Measurements from ENCODE around the gene C16orf87. TPM values are rescaled to one million over a fixed set of nuclear protein-coding genes. Genes with fewer than 3 reads are reported as not detected.

C16orf87 gene
- total RNA-seq, 1 donor from 2014 or later: 17.7 TPM

DNA sequence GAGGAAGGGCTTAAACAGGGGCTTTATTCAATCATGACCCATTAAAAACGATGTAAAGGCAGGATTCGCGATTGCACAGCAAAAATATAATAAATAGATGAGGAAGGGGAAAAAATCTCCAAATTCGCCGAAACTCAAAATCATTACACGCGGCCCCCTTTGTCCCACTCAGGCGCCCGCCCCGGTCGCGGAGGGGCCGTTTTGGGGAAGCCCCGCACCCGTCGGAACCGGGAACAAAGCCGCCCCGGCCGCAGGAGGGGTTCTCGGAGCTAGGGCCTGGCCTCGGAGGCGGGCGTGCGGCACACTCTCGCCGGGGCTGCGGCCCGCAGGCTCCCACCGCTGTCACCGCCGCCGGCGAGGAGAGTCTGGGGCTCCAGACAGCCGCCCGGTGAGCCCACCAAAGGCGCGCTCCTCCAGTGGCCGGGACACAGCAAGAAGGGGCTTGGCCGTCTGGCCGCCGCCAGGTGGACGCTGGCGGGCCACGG lies 521 bp downstream of the C16orf87 start:
- Mint-ChIP-seq H3K27me3 (ENCODE audit: low read depth) (no peaks in the 10 kb centered on the region), H3K36me3 (ENCODE audit: low read depth) (no peaks in the 10 kb centered on the region), H3K4me3 (ENCODE audit: unreplicated experiment) (peak overlapping the region; percentile 93), H3K4me1 (ENCODE audit: low read depth) (peaks cover 29% of the 10 kb centered on the region), H3K27ac (ENCODE audit: unreplicated experiment) (peak overlapping the region; percentile 96), H3K9me3 (ENCODE audit: low read depth) (no peaks in the 10 kb centered on the region)
- DNase-seq (ENCODE audit: low spot score): no peak
- TF ChIP-seq, protein P1, sequence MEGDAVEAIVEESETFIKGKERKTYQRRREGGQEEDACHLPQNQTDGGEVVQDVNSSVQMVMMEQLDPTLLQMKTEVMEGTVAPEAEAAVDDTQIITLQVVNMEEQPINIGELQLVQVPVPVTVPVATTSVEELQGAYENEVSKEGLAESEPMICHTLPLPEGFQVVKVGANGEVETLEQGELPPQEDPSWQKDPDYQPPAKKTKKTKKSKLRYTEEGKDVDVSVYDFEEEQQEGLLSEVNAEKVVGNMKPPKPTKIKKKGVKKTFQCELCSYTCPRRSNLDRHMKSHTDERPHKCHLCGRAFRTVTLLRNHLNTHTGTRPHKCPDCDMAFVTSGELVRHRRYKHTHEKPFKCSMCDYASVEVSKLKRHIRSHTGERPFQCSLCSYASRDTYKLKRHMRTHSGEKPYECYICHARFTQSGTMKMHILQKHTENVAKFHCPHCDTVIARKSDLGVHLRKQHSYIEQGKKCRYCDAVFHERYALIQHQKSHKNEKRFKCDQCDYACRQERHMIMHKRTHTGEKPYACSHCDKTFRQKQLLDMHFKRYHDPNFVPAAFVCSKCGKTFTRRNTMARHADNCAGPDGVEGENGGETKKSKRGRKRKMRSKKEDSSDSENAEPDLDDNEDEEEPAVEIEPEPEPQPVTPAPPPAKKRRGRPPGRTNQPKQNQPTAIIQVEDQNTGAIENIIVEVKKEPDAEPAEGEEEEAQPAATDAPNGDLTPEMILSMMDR (IDR thresholded peaks at IDR 0.05): peak; percentile 41

DNA sequence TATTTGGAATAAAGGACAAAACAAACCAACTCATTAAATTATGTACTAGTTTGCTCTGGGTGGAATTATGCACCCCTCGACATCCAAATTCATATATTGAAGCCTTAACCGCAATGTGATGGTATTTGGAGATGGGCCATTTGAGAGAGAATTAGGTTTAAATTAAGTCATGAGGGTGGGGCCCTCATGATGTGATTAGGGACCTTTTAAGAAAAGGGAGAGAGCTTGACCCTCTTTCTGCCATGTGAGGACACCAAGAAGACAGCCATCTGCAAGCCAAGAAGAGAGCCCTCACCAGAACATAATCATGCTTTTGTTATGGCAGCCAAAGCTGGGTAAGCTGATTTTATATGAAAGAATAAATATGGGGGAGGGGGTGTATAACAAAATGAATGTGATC lies 2.0 kb downstream of the C16orf87 start:
- Mint-ChIP-seq H3K27ac (ENCODE audit: unreplicated experiment) (peak overlapping the region; percentile 96), H3K27me3 (ENCODE audit: low read depth) (no peaks in the 10 kb centered on the region), H3K36me3 (ENCODE audit: low read depth) (no peaks in the 10 kb centered on the region), H3K9me3 (ENCODE audit: low read depth) (no peaks in the 10 kb centered on the region), H3K4me3 (ENCODE audit: unreplicated experiment) (peak overlapping the region; percentile 93), H3K4me1 (ENCODE audit: low read depth) (peaks cover 33% of the 10 kb centered on the region)
- TF ChIP-seq, protein P1 (IDR thresholded peaks at IDR 0.05): no peak
- no peak for DNase-seq (ENCODE audit: low spot score)

DNA sequence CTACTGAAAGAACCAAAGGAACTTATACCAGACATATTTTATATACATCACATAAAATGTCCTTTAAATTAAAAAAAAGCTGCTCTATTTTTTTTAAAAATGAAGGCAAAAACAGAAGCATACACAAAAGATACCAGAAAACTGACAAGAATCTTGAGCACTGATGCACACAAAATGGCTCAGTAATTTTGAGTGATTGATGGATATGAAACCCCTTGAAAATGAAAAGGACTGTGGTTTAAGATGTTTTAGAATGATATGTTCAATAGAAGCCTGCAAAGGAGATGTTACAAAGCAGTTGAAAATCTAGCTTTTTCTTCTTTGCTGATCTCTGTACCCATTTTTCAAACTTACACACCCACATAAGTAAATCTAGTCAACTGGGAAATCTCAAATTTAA lies 2.7 kb downstream of the C16orf87 start:
- H3K27ac Mint-ChIP-seq (ENCODE audit: unreplicated experiment): peak overlapping the region; percentile 17
- peaks cover 2% of the 10 kb centered on the region for H3K36me3 Mint-ChIP-seq (ENCODE audit: low read depth)
- no peak for DNase-seq (ENCODE audit: low spot score)
- TF ChIP-seq, protein P1 (IDR thresholded peaks at IDR 0.05): no peak
- no peaks in the 10 kb centered on the region for H3K27me3 Mint-ChIP-seq (ENCODE audit: low read depth)
- H3K4me1 Mint-ChIP-seq (ENCODE audit: low read depth): peaks cover 33% of the 10 kb centered on the region
- no peaks in the 10 kb centered on the region for H3K9me3 Mint-ChIP-seq (ENCODE audit: low read depth)
- no peak overlapping the region for H3K4me3 Mint-ChIP-seq (ENCODE audit: unreplicated experiment)

DNA sequence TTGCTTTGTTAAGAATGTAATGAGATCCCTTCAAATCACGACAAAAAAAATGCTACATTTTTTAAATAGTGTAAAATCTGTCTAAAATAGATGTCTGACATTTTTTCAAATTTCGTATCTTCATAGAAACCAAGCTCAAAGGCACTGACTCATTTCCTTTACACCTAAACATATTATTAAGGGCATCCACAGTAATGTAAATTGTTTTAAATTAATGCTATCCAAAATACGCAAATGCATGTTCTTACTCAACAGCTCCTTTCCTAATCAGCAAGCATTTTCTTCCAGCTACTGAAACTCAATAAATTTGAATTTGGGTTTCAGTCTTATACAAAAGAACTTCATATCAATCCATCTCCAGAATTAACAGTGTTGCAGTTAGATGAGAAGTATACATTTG lies 4.3 kb downstream of the C16orf87 start:
- Mint-ChIP-seq H3K4me3 (ENCODE audit: unreplicated experiment) (no peak overlapping the region), H3K4me1 (ENCODE audit: low read depth) (peaks cover 33% of the 10 kb centered on the region), H3K27me3 (ENCODE audit: low read depth) (no peaks in the 10 kb centered on the region), H3K9me3 (ENCODE audit: low read depth) (no peaks in the 10 kb centered on the region), H3K36me3 (ENCODE audit: low read depth) (peaks cover 2% of the 10 kb centered on the region), H3K27ac (ENCODE audit: unreplicated experiment) (no peak overlapping the region)
- TF ChIP-seq, protein P1 (IDR thresholded peaks at IDR 0.05): no peak
- no peak for DNase-seq (ENCODE audit: low spot score)

DNA sequence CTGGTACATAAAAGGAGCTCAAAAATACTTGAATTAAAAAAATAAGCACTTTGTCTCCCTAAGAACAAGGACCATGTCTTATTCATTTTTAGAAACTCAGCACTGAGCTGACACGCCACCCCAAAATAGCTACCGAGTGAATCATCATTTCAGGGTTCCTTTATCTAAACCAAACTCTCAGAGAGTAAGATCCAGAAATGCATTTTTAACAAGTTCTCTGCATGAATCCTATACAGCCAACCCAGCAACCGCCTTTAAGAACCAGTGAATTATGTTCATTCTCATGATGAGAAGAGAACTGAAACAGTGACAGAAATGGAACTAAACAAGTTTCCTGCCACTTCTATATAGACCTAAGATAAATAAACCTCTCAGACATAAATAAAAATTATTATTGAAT lies 8.7 kb downstream of the C16orf87 start:
- Mint-ChIP-seq H3K36me3 (ENCODE audit: low read depth) (peaks cover 2% of the 10 kb centered on the region), H3K27ac (ENCODE audit: unreplicated experiment) (no peak overlapping the region), H3K4me3 (ENCODE audit: unreplicated experiment) (no peak overlapping the region), H3K4me1 (ENCODE audit: low read depth) (peaks cover 17% of the 10 kb centered on the region), H3K27me3 (ENCODE audit: low read depth) (no peaks in the 10 kb centered on the region), H3K9me3 (ENCODE audit: low read depth) (no peaks in the 10 kb centered on the region)
- no peak for DNase-seq (ENCODE audit: low spot score)
- TF ChIP-seq, protein P1 (IDR thresholded peaks at IDR 0.05): no peak
